NK-92 treated with Interleukin-12 subunit alpha and Interleukin-12 subunit beta, amount 100 ng/mL, for 24 hours (cell line): ENCODE results near the gene KCNC3.
"Not testable (repeated sequence)": the region's sequence is repeated elsewhere in the genome, so short reads cannot be mapped to it uniquely, and the experiment has no call there.

ENCODE experiments used
- DNase-seq: peaks from one replicate; lab custom pipeline; 2025; lab: John Stamatoyannopoulos, UW

KCNC3 gene

DNA sequence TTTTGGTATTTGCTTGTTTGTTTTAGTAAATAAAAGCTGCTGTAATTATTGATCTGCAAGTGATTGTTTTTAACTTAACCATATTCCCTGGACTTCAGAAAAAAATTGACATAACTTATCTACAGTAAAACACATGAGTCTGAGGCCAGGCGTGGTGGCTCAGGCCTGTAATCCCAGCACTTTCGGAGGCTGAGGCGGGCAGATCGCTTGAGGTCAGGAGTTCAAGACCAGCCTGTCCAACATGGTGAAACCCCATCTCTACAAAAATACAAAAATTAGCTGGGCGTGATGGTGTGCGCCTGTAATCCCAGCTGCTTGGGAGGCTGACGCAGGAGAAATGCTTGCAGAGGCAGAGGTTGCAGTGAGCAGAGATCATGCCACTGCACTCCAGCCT is 24.3 kb upstream of the KCNC3 start:
- DNase-seq = not testable (repeated sequence)

DNA sequence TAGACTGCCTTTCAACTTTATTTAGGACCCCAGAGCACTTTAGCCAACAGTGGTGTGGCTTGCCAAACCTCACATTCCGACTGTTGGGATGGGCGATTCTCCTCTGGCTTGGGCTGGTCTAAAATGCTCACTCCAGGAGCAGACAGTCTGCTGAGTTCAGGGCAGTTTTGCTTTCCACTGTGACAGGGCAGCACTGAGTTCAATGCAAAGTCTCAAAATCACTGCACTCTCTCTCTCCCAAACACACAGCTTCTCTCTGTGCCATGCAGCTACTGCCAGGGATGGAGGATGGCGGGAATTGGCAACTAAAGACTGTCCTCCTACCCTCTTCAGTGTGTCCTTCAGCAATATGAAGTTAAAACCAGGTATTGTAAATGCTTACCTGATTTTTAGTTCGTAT is 23.1 kb upstream of the KCNC3 start:
- DNase-seq = no peak

DNA sequence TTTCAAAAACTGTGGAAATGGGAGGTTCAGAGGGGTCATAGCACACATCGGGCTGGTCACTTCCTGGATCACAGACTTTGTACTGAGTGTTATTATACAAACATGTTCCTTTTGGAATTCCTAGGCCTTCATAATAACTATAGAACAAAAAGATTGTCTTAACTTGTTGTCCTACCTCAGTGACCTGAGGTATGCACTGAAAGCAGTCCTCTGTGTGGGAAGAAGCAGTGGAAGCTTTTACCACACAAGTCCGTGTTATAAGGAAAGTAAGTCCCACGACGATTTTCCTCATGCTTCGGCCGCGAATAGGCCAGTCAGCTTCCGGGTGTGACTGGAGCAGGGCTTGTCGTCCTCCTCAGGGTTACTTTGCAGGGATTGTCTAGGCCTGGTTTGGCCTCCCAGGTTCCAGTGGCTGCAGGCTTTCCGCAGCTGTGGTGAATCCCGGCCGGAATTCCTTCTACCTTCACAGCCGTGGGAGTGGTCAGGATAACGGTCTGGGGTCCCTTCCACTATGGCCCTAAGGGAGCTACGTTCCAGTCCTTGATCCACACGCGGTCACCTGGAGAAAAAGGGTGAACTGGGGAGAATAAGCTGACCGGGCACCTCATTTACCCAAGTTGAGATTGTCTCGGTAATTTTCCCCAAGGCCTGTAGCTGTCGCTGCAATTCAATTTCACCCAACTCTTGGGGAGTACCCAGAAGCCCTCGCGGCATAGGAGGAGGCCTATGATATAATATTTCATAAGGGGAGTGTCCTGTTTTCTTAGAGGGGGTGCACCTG is 20.3 kb upstream of the KCNC3 start:
- DNase-seq = no peak

DNA sequence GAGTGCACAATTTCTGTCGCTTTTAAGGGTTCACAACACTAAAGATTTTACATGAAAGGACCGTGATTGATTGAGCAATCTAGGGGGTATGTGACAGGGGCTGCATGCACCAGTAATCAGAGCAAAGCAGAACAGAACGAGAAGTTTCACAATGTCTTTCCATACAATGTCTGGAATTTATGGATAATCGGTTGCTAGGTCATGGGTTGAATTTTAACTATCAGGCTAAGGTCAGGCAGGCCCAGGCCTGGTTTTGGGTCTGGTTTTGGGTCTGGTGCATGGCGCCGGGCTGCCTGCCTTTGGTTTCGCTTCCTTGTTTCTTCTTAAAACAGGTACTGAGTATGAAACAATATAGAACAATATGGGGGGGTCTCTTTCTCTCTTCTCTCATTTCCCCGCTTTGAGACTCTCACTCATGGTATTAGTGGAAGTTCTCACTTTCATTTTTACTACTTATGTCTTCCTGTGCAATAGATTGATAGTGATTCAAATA is 18.0 kb upstream of the KCNC3 start:
- DNase-seq = not testable (repeated sequence)

DNA sequence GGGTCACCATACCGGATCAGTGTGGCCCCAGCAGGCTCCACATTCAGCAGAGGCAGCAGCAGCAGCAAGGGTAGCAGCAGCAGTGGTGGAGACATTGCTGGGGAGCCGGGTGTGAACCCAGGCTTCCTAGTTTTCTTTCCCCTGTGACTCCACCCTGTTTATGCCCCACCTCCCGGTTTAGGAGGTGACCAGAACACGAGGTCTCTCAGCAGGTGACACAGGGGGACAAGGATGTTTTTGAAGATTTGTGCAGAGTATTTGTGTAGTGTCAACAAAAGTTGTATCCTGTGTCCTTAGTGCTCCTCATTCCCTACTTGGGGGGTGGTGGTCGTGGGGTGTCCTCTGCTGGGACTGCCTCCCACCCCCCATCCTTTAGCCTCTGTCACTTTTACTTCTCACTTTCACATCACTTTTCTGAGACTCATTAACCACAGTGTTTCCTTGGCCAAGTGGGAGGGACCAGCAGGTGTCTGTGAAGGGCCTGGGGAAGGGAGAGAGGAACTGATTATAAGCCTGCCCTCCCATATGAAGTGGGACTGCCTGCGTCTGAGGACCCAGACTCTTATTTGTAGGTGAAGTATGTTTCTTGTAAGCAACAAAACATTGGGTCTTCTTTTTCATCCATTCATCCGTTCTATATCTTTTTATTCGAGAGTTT is 15.6 kb upstream of the KCNC3 start:
- no peak for DNase-seq

DNA sequence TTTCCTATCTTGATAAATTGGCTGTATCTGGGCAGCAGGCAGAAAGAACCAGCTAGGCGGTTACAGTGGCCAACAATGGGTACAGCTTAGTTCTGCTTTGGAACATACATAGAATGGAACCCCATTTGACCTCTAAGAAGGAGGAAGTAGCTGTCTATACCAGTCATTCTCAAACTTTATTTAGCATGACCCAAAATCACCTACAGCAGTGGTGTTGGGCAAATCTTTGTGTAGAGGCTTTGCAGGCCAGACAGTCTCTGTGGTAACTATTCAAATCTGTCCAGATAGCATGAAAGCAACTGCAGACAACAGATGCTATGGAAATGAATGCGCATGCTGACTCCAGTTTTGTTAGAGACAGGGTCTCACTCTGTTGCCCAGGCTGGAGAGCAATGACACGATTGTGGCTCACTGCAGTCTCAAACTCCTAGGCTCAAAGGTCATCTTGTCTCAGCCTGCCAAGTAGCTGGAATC is 12.0 kb upstream of the KCNC3 start:
- DNase-seq = no peak

DNA sequence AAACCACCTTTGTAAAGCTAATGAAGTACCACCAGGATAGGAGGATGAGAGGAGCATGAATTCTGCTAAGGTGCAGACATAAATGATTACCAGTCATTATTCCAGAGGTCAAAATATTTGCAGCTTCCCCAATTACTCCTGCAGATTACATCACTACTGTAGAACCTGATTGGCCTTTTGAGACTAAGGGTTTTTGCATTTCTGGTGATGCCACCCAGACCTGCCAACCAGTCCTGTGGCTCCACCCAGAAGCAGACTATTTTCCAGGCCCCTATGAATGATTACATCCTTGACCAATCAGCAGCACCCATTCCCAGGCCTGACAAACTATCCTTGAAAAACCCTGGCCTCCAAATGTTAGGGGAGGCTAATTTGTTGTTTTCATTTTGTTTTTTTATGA is 11.2 kb upstream of the KCNC3 start:
- no peak for DNase-seq

DNA sequence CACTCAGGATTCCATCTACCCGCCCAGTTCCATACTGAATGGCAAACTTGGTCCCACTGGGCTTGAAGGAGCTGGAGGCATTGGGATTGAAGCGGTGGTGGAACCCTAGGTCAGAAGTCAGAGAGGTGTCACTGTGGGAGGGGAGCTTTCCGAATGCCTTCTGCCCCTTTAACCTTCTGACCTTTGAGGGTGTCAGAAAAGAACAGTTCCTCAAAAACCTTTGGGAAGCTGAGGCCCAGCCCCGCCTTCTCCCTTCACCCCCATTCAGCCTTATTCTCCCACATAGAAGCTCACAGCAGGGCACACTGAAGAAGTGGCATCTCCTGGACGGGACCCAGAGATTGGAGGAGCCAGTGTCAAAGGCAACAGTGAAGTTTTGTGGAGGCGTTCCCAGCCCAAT is 7.9 kb upstream of the KCNC3 start:
- DNase-seq = not testable (repeated sequence)

DNA sequence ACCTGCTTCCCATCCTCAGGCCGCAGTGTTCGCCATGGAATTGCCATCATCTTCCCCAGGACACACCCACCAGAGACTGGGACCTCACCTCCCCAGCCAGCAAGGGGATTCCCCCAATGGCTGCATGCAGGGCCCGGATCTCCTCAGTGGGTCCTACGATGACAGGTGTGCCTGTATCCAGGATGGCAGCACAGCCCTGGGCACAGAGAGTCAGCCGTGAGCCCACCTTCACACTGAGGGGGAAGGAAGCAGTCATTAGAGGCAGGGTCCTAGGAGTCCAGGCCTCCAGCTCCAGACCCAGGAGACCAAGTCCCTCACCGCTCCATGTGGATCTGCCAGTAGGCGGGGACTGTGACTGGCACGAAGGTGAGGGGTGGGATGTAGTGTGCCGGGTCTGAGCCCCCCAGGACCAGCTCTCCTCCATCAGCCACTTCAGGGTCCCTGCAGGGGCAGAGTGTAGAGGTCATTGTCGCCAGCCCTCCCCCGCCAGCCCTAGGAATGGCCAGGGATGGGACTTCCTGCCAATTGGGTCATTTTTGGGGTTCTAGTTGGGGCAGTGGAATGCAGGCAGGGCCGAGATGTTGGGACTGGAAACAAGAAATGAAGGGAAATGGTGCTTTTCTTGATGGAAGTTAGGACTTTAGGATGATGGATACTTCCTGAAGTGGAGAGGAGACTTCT is 5.7 kb upstream of the KCNC3 start:
- no peak for DNase-seq

DNA sequence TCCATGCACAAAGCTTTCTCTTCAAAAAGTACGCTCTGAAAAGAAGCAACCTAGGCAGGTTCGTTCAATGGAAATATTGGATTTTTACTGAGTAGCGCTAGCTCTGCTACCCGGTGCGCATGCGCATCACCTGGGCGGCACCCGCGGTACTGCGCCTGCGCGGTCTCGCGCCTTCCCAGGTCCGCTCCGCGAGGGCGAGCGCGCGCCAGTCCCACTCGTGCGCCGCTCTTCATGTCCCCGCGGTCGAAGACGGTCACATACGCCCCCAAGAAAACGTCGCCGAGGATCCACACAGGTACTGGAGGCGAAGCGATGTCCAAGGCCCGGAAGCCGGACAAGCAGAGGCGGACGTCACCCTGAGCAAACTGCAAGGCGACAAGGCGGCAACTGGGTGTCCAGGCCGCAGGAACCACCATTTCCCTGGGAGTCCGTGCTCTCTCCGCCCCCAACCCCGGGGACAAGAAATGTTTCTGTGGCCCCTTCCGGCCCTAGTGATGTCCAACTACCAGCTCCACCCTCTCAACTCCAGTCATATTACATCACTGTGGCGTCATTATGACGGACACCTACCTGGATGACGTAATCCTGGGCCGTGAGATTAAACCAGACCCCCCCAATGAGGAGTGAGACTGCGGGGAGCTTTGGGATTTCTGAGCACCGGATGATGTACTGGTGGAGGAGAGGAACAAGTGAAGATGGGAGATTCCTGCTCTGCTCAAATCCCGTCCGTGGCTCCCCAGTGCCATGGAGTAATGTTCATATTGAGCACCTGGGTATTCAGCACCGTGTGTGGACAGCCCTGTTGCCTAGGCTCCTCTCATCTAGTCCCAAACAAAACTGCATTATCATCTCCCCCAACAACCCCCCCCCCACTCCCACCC is 4.8 kb upstream of the KCNC3 start:
- peak; percentile 85 for DNase-seq

DNA sequence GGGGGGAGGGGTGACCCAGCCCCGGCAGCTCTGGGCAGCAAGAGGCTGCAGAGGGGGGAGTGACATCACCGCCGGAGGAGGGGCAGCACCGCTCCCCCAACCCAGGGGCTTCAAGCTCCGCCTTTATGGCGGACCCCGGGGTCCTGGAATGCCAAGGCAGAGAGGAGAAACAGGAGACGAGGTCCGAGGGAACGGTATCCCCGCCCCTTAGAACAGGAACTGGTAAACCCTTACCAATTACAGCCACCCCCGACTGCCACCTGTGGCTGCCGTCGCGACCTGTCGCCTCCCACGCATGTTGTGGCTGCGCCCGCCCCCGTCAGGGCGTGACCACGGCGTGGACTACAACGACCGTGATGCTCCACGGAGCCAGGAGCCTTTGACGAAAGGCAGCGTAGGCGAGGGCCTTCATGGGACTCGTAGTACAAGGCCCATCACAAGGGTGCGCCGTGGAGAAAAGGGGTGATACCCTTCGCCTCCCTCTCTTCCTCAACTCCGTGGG is 4.1 kb upstream of the KCNC3 start:
- DNase-seq = peak; percentile 93

DNA sequence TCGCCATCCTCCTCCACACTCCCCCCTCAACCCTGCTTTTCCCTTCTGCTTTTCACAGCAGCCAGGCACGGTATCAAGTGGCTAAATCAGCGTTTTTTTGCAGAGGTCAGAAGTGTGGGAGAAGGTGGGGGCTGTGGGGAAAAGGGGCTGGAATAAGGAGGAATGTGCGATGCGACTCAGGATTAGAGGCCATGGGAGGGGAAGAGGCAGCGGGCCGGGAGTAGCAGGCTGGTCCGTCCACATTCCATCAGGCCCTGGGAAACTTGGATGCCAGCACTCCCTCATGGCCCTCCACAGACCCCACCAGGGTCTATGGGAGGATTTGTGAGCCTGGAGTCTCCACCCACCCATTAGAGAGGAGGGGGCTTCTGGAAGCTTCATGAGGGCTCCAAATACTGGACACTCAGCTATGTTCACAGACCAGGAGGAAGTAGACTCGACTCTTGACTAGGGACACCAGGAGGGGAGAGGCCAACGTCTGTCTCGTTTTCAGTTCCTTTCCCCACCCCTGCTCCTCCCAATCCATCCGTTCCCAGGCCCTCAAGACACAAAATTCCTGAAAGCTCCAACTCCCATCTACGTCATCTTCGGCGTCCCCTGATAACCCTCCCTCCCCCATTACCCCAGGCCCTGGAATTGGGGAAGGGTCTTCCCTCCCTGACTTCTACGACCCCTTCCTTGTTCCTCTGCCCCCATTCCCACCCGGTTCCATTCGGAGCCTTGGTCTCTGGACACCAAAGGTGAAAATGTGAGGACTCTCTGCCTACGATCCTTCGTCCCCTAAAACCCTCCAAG is 3.3 kb upstream of the KCNC3 start:
- no peak for DNase-seq

DNA sequence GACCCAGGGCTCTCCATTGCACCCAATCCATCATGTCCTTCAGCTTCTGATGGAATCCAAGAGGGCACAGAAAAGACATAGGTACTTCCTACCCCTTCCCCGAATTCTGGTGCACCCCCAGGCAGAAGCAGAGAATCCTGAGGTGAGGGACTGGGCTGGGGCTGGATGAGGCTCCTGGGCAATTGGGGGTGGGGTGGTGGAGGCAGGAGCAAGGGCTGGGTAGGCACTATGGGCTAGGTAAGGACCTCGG is 2.7 kb upstream of the KCNC3 start:
- no peak for DNase-seq

DNA sequence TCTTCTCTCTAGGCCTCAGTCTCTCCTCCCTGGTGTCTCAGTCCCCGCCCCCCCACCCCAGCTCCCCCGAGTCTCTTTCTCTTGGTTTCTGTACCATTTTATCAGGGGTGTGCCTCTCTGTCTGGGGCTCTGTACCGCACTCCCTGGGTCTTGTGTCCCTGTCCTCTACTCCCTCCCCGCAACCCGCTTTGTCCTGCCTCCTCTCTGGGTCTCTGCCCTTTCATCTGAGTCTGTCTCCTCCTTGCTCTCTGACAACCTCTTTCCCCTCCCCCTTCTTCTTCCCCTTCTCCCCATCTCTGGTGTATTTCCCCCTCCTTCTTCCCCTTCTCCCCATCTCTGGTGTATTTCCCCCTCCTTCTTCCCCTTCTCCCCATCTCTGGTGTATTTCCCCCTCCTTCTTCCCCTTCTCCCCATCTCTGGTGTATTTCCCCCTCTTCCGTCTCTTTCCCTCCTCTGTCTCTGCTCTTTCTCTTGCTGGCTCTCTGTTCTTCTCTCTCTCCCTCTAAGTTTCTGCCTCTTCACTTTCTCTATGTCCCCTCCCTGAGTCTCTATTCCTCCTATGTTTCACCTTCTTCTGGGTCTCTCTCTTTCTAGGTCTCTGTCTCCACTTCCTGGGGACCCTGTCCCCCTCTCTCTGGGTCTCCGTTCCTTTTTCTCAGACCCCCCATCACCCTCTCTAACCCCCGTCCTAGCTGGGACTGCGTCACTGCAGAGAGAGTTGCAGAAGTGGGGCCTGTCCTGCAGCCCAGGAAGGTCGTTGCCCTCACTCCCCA is 2.2 kb upstream of the KCNC3 start:
- no peak for DNase-seq

DNA sequence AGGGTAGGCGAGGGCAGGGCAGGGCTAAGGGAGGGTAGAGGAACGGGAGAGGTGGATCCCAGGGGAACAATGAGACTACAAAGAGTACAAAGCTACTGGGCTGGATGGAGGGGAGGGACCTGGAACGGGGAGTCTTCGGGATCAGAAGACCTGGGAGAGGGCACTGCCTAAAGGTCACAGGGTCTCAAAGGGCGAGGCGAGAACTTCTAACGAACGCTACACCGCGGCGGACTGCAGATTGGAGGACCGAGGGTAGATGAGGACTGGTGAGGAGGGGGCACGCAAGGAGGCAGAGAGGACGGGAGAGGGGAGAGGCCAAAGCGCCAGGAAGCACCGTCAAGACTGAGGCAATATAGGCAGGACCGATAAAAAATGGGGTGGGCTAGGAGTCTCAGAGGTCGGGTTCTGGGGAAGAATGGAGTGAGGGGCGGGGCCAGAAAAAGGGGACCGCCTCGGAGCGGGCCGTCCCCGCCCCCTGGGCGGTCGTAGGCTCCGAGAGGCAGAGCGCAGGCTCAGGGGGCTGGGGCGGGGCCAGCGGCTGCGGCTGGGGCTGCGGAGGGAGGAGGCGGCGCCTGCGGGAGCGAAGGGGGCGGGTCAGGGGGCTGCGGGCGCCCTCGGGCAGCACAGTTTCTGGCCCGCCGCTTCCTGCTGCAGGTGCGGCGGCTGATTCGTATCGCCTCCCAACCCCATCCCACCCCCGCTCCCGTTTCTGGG is 1.3 kb upstream of the KCNC3 start:
- DNase-seq = no peak

DNA sequence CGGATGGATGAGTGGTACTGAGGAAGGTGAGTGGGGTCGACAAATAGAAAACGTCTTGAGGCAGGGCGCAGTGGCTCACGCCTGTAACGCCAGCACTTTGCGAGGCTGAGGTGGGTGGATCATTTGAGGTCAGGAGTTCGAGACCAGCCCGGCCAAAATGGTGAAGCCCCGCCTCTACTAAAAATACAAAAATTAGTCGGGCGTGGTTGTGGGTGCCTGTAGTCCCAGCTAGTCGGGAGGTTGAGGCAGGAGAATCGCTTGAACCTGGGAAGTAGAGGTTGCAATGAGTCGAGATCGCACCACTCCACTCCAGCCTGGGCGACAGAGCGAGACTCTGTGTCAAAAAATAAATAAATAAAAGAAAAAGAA is 733 bp upstream of the KCNC3 start:
- DNase-seq = not testable (repeated sequence)

DNA sequence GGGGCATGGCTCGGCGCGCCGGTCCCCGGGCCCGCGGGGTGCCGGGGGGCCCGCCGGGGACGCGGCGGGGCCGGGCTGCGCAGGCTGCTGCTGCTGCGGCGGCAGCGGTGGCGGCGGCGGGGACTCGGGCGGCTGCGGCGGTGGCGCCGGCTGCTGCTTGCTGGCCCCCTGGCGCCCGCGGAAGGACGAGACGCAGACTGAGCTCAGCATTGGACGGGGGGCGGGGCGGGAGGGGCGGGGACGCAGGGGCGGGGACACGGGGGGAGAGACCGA is 368 bp downstream of the KCNC3 start:
- no peak for DNase-seq

DNA sequence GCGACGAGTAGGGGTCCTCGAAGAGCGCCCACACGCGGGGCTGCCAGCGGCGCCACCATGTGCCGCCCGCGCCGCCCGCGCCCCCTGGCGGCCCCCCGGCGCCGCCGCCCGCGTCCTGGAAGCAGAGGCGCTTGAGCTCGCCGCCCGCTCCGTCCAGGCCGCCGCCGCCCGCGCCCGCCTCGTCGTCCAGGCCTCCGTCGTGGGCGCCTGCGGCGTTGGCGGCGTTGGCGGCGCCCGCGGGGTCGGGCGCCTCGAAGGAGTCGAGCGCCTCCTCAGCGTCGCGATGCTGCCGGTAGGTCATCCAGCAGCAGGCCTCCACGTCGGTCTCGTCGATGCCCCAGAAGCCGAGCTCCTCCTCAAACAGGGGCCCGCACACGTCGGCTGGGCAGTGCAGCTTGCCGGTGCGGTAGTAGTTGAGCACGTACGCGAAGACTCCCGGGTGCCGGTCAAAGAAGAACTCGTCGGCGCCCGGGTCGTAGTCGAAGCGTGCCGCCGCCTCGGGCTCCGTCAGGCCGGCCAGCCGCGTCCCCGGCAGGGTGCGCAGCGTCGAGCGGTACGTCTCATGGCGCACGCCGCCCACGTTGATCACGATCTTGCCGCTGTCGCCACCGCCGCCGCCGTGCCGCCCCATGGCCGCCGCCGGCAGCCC is 829 bp downstream of the KCNC3 start:
- DNase-seq = no peak

DNA sequence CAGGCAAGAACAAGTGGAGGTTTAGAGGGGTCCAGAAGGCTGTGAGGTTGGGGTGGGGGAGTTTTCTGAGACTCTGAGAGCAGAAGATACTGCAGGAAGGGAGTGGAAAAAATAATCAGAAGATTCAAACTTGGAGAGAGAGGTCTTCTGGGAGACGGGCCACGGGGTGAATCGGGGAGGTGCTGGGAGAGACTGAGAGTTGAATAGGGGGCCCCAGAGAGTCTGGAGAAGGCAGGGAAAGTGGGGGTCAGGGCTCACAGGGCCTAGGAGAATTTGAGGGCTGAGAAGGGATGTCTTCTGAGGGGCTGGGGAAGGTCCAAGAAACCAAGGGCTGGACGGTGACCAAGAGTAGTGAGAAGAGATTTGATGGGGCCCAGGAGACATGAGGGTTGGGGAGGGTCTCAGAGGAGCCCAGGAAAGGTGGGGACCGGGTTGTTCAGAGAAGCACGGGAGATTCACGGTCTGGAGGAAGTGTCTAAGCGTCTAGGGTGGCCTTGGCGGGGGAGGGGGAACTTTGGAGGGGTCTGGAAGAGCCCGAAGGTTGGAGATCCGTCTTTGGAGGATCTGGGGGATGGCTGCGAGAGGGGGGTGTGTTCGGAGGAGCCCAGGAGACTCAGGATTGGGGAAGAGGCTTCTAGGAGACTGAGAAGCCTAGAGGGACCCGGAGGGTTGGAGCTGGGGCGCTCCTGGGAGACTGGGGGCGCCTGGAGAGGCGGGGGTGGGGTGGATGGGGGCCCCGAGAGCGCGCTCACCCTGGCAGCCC is 1.5 kb downstream of the KCNC3 start:
- no peak for DNase-seq
